ENCODE results near the gene RRN3. TPM values are rescaled to one million over a fixed set of nuclear protein-coding genes. Genes with fewer than 3 reads are reported as not detected.
"Not testable (repeated sequence)": the region's sequence is repeated elsewhere in the genome, so short reads cannot be mapped to it uniquely, and the experiment has no call there.

RRN3 gene
- total and polyA plus RNA-seq, 2 donors: 25.1 to 40.6 TPM

- Histone ChIP-seq H3K36me3 (ENCODE audit: insufficient read depth) (no peaks in the 10 kb centered on the region), H3K27ac (ENCODE audit: low read depth) (no peak overlapping the region), H3K4me1 (ENCODE audit: insufficient read depth) (peaks cover 2% of the 10 kb centered on the region), H3K4me3 (ENCODE audit: low read depth, low read length) (no peak overlapping the region)
- no peak for DNase-seq (ENCODE audit: extremely low spot score)
- 96% methylated on average over 9 of the region's 9 CpGs for WGBS
Observed at GRCh38 chr16:15051387-15051951, 42.6 kb downstream of the RRN3 start.

- H3K4me1 ChIP-seq (ENCODE audit: insufficient read depth); DNase-seq (ENCODE audit: extremely low spot score); H3K36me3 ChIP-seq (ENCODE audit: insufficient read depth); H3K4me3 ChIP-seq (ENCODE audit: low read depth, low read length); H3K27ac ChIP-seq (ENCODE audit: low read depth): not testable (repeated sequence)
- WGBS: 100% methylated on average over 1 of the region's 1 CpG
Observed at GRCh38 chr16:15050440-15050839, 43.6 kb downstream of the RRN3 start.

- no peak for DNase-seq (ENCODE audit: extremely low spot score)
- no peaks in the 10 kb centered on the region for H3K36me3 ChIP-seq (ENCODE audit: insufficient read depth)
- H3K4me3 ChIP-seq (ENCODE audit: low read depth, low read length): no peak overlapping the region
- H3K27ac ChIP-seq (ENCODE audit: low read depth): no peak overlapping the region
- H3K4me1 ChIP-seq (ENCODE audit: insufficient read depth): no peaks in the 10 kb centered on the region
- 93% methylated on average over 3 of the region's 3 CpGs for WGBS
Observed at GRCh38 chr16:15049581-15050180, 44.4 kb downstream of the RRN3 start.

- H3K27ac ChIP-seq (ENCODE audit: low read depth): no peak overlapping the region
- 93% methylated on average over 21 of the region's 21 CpGs for WGBS
- no peak overlapping the region for H3K4me3 ChIP-seq (ENCODE audit: low read depth, low read length)
- H3K36me3 ChIP-seq (ENCODE audit: insufficient read depth): peaks cover 2% of the 10 kb centered on the region
- no peak for DNase-seq (ENCODE audit: extremely low spot score)
- no peaks in the 10 kb centered on the region for H3K4me1 ChIP-seq (ENCODE audit: insufficient read depth)
Observed at GRCh38 chr16:15046692-15047376, 47.2 kb downstream of the RRN3 start.

GRCh38 chr16:15045270-15045669, 48.8 kb downstream of the RRN3 start:
- not testable (repeated sequence) for H3K4me1 ChIP-seq (ENCODE audit: insufficient read depth); DNase-seq (ENCODE audit: extremely low spot score); H3K4me3 ChIP-seq (ENCODE audit: low read depth, low read length); H3K27ac ChIP-seq (ENCODE audit: low read depth); H3K36me3 ChIP-seq (ENCODE audit: insufficient read depth)
- WGBS: 85% methylated on average over 9 of the region's 9 CpGs

- H3K36me3 ChIP-seq (ENCODE audit: insufficient read depth): peaks cover 8% of the 10 kb centered on the region
- DNase-seq (ENCODE audit: extremely low spot score): no peak
- 90% methylated on average over 11 of the region's 11 CpGs for WGBS
Observed at GRCh38 chr16:15044286-15044685, 49.8 kb downstream of the RRN3 start.

GRCh38 chr16:15043344-15043743, 50.7 kb downstream of the RRN3 start:
- Histone ChIP-seq H3K4me1 (ENCODE audit: insufficient read depth) (no peaks in the 10 kb centered on the region), H3K36me3 (ENCODE audit: insufficient read depth) (peaks cover 8% of the 10 kb centered on the region), H3K27ac (ENCODE audit: low read depth) (no peak overlapping the region), H3K4me3 (ENCODE audit: low read depth, low read length) (no peak overlapping the region)
- WGBS: 97% methylated on average over 5 of the region's 5 CpGs
- DNase-seq (ENCODE audit: extremely low spot score): no peak

More at GRCh38 chr16:15044286-15044685, 49.8 kb downstream of the RRN3 start:
- H3K4me1 ChIP-seq (ENCODE audit: insufficient read depth): no peaks in the 10 kb centered on the region
- H3K27ac ChIP-seq (ENCODE audit: low read depth): no peak overlapping the region
- H3K4me3 ChIP-seq (ENCODE audit: low read depth, low read length): no peak overlapping the region

- H3K36me3 ChIP-seq (ENCODE audit: insufficient read depth): peaks cover 9% of the 10 kb centered on the region
- 41% methylated on average over 16 of the region's 16 CpGs for WGBS
- peak overlapping the region; percentile 48 for H3K27ac ChIP-seq (ENCODE audit: low read depth)
- H3K4me3 ChIP-seq (ENCODE audit: low read depth, low read length): no peak overlapping the region
- H3K4me1 ChIP-seq (ENCODE audit: insufficient read depth): no peaks in the 10 kb centered on the region
- no peak for DNase-seq (ENCODE audit: extremely low spot score)
Observed at GRCh38 chr16:15041271-15042004, 52.6 kb downstream of the RRN3 start.

- peaks cover 7% of the 10 kb centered on the region for H3K36me3 ChIP-seq (ENCODE audit: insufficient read depth)
Observed at GRCh38 chr16:15038689-15039088, 55.4 kb downstream of the RRN3 start.

GRCh38 chr16:15037745-15038144, 56.3 kb downstream of the RRN3 start:
- 69% methylated on average over 4 of the region's 4 CpGs for WGBS
- no peak overlapping the region for H3K27ac ChIP-seq (ENCODE audit: low read depth)
- H3K36me3 ChIP-seq (ENCODE audit: insufficient read depth): peaks cover 11% of the 10 kb centered on the region
- no peak for DNase-seq (ENCODE audit: extremely low spot score)
- H3K4me3 ChIP-seq (ENCODE audit: low read depth, low read length): no peak overlapping the region
- no peaks in the 10 kb centered on the region for H3K4me1 ChIP-seq (ENCODE audit: insufficient read depth)

More at GRCh38 chr16:15038689-15039088, 55.4 kb downstream of the RRN3 start:
- H3K27ac ChIP-seq (ENCODE audit: low read depth): no peak overlapping the region
- no peak for DNase-seq (ENCODE audit: extremely low spot score)
- no peaks in the 10 kb centered on the region for H3K4me1 ChIP-seq (ENCODE audit: insufficient read depth)
- no peak overlapping the region for H3K4me3 ChIP-seq (ENCODE audit: low read depth, low read length)
- WGBS: 85% methylated on average over 9 of the region's 9 CpGs

- peaks cover 11% of the 10 kb centered on the region for H3K36me3 ChIP-seq (ENCODE audit: insufficient read depth)
- H3K27ac ChIP-seq (ENCODE audit: low read depth): no peak overlapping the region
- no peak overlapping the region for H3K4me3 ChIP-seq (ENCODE audit: low read depth, low read length)
- 81% methylated on average over 10 of the region's 10 CpGs for whole genome bisulfite sequencing
- H3K4me1 ChIP-seq (ENCODE audit: insufficient read depth): no peaks in the 10 kb centered on the region
- DNase-seq (ENCODE audit: extremely low spot score): no peak
Observed at GRCh38 chr16:15037003-15037402, 57.1 kb downstream of the RRN3 start.

GRCh38 chr16:15035163-15035729, 58.8 kb downstream of the RRN3 start:
- Histone ChIP-seq H3K4me3 (ENCODE audit: low read depth, low read length) (no peak overlapping the region), H3K36me3 (ENCODE audit: insufficient read depth) (peaks cover 11% of the 10 kb centered on the region), H3K27ac (ENCODE audit: low read depth) (no peak overlapping the region), H3K4me1 (ENCODE audit: insufficient read depth) (no peaks in the 10 kb centered on the region)
- WGBS: 90% methylated on average over 15 of the region's 15 CpGs
- no peak for DNase-seq (ENCODE audit: extremely low spot score)

GRCh38 chr16:15034266-15035162, 59.6 kb downstream of the RRN3 start:
- no peak for DNase-seq (ENCODE audit: extremely low spot score)
- no peak overlapping the region for H3K4me3 ChIP-seq (ENCODE audit: low read depth, low read length)
- no peaks in the 10 kb centered on the region for H3K4me1 ChIP-seq (ENCODE audit: insufficient read depth)
- H3K36me3 ChIP-seq (ENCODE audit: insufficient read depth): peaks cover 7% of the 10 kb centered on the region
- H3K27ac ChIP-seq (ENCODE audit: low read depth): no peak overlapping the region
- WGBS: 84% methylated on average over 23 of the region's 23 CpGs

Data from urinary bladder (tissue), 4 donors.